Measurements from ENCODE around the gene HOXD10.

The HOXD10 gene

DNA sequence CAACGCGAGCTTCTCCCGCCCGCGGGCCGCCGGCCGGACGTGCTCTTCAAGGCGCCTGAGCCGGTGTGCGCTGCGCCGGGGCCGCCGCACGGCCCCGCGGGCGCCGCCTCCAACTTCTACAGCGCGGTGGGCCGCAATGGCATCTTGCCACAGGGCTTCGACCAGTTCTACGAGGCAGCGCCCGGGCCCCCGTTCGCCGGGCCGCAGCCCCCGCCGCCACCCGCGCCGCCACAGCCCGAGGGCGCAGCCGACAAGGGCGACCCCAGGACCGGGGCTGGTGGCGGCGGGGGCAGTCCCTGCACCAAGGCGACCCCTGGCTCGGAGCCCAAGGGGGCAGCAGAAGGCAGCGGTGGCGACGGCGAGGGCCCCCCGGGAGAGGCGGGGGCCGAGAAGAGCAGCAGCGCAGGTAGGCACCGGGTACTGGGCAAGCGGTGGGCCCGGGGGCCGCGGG, 8.8 kb upstream of the HOXD10 start:
- no peak for TF ChIP-seq SPI1 (IDR thresholded peaks at IDR 0.05; ENCODE audit: borderline replicate concordance, low read depth)
- no peak for TF ChIP-seq GABPA (IDR thresholded peaks at IDR 0.05; ENCODE audit: low read depth)
- TF ChIP-seq, protein P1, sequence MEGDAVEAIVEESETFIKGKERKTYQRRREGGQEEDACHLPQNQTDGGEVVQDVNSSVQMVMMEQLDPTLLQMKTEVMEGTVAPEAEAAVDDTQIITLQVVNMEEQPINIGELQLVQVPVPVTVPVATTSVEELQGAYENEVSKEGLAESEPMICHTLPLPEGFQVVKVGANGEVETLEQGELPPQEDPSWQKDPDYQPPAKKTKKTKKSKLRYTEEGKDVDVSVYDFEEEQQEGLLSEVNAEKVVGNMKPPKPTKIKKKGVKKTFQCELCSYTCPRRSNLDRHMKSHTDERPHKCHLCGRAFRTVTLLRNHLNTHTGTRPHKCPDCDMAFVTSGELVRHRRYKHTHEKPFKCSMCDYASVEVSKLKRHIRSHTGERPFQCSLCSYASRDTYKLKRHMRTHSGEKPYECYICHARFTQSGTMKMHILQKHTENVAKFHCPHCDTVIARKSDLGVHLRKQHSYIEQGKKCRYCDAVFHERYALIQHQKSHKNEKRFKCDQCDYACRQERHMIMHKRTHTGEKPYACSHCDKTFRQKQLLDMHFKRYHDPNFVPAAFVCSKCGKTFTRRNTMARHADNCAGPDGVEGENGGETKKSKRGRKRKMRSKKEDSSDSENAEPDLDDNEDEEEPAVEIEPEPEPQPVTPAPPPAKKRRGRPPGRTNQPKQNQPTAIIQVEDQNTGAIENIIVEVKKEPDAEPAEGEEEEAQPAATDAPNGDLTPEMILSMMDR (IDR thresholded peaks at IDR 0.05; ENCODE audit: insufficient read depth, low read length), result no peak
- no peak for TF ChIP-seq POLR2AphosphoS5 (IDR thresholded peaks at IDR 0.05; ENCODE audit: low read depth)
- TF ChIP-seq, protein P2, sequence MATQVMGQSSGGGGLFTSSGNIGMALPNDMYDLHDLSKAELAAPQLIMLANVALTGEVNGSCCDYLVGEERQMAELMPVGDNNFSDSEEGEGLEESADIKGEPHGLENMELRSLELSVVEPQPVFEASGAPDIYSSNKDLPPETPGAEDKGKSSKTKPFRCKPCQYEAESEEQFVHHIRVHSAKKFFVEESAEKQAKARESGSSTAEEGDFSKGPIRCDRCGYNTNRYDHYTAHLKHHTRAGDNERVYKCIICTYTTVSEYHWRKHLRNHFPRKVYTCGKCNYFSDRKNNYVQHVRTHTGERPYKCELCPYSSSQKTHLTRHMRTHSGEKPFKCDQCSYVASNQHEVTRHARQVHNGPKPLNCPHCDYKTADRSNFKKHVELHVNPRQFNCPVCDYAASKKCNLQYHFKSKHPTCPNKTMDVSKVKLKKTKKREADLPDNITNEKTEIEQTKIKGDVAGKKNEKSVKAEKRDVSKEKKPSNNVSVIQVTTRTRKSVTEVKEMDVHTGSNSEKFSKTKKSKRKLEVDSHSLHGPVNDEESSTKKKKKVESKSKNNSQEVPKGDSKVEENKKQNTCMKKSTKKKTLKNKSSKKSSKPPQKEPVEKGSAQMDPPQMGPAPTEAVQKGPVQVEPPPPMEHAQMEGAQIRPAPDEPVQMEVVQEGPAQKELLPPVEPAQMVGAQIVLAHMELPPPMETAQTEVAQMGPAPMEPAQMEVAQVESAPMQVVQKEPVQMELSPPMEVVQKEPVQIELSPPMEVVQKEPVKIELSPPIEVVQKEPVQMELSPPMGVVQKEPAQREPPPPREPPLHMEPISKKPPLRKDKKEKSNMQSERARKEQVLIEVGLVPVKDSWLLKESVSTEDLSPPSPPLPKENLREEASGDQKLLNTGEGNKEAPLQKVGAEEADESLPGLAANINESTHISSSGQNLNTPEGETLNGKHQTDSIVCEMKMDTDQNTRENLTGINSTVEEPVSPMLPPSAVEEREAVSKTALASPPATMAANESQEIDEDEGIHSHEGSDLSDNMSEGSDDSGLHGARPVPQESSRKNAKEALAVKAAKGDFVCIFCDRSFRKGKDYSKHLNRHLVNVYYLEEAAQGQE (IDR thresholded peaks at IDR 0.05; ENCODE audit: insufficient replicate concordance, low read depth), result no peak
- peaks cover 74% of the 10 kb centered on the region for H3K27me3 ChIP-seq (ENCODE audit: insufficient read depth, poor library complexity, severe bottlenecking)
- H3K4me3 ChIP-seq (replicated peaks; ENCODE audit: insufficient read depth, low read length), result no peak overlapping the region
- no peak overlapping the region for H3K27ac ChIP-seq (replicated peaks)
- no peak for DNase-seq (ENCODE audit: low read depth in 1 of 2, low spot score in 1 of 2)

DNA sequence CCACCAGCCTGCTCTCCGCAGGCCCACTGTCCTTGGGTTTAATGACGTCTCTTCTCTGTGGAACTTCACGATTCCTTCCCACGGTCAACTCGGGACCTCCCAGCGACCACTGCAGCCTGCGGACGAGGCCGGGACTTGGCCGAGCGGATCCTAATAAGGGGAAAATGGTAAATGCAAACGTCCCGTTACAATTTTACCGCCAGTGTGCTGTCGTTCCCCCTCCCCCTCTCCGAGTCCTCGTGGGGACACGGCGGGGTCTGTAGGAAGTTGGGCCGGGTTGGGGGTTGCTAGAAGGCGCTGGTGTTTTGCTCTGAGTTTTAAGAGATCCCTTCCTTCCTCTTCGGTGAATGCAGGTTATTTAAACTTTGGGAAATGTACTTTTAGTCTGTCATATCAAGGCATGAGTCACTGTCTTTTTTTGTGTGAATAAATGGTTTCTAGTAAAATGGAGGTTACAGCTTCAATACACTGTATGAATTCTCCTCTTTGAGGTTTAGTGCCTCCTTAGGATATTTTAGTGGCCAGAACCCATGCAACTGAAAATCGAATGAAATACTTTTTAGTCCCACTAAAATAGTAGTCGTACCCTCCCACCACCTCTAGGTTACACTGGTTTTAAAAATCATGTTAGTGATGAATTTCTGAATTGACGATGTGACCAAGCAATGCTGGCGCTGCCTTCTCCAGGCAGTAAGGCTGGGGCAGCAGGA, 7.2 kb upstream of the HOXD10 start:
- peaks cover 74% of the 10 kb centered on the region for H3K27me3 ChIP-seq (ENCODE audit: insufficient read depth, poor library complexity, severe bottlenecking)
- TF ChIP-seq, protein P1 (IDR thresholded peaks at IDR 0.05; ENCODE audit: insufficient read depth, low read length), result no peak
- no peak for TF ChIP-seq GABPA (IDR thresholded peaks at IDR 0.05; ENCODE audit: low read depth)
- no peak for TF ChIP-seq SPI1 (IDR thresholded peaks at IDR 0.05; ENCODE audit: borderline replicate concordance, low read depth)
- no peak for TF ChIP-seq POLR2AphosphoS5 (IDR thresholded peaks at IDR 0.05; ENCODE audit: low read depth)
- TF ChIP-seq, protein P2 (IDR thresholded peaks at IDR 0.05; ENCODE audit: insufficient replicate concordance, low read depth), result no peak
- DNase-seq (ENCODE audit: low read depth in 1 of 2, low spot score in 1 of 2), result no peak
- H3K4me3 ChIP-seq (replicated peaks; ENCODE audit: insufficient read depth, low read length), result no peak overlapping the region
- no peak overlapping the region for H3K27ac ChIP-seq (replicated peaks)

DNA sequence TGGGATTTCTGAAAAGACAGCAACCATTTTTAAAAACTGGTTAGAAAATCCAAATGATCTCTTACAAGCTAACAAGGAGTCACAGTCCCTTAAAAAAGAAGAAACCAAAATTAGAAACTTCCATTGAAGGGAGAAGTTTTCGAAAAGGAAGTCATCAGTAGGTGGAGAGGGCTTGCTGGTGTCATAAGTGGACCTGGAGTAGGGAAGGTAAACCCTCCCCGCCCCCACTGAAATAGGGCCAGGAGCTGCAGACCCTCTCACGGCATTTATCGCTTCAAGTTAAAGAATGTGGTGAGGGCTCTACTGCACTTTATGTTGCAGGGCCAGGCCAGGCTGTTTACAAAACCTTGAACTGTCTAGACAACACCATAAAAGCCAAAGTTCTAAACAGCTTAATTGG, 6.6 kb upstream of the HOXD10 start:
- Histone ChIP-seq H3K4me3 (replicated peaks; ENCODE audit: insufficient read depth, low read length) (no peak overlapping the region), H3K27me3 (ENCODE audit: insufficient read depth, poor library complexity, severe bottlenecking) (peaks cover 74% of the 10 kb centered on the region), H3K27ac (replicated peaks) (no peak overlapping the region)
- no peak for DNase-seq (ENCODE audit: low read depth in 1 of 2, low spot score in 1 of 2)
- no peak for TF ChIP-seq GABPA (IDR thresholded peaks at IDR 0.05; ENCODE audit: low read depth)
- TF ChIP-seq, protein P1 (IDR thresholded peaks at IDR 0.05; ENCODE audit: insufficient read depth, low read length), result no peak
- TF ChIP-seq POLR2AphosphoS5 (IDR thresholded peaks at IDR 0.05; ENCODE audit: low read depth), result no peak
- TF ChIP-seq SPI1 (IDR thresholded peaks at IDR 0.05; ENCODE audit: borderline replicate concordance, low read depth), result no peak
- TF ChIP-seq, protein P2 (IDR thresholded peaks at IDR 0.05; ENCODE audit: insufficient replicate concordance, low read depth), result no peak

Measured in HL-60 (cell line).